Measurements from ENCODE around the gene RCC2.

The RCC2 gene

DNA sequence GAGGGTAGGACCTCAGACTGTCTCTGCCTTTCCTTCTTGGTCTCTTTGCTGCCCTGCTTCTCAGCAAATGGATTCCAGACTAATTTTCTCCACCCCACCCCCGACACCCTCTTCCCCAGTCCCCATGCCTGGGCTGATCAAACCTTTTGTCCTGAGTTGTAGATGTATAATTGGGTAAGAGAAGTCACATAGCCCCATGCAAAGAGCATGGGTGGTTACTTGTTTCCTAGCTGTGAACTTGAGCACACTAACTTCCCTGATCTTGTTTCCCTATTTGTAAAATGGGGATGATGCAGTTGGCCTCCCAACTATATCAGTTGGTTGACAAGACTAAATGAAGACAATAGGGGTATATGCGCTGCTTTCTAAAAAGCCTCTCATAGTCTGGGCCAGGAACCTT, 58.3 kb downstream of the RCC2 start:
- no peak for DNase-seq (ENCODE audit: low read depth in 2 of 3, low spot score in 2 of 3)

DNA sequence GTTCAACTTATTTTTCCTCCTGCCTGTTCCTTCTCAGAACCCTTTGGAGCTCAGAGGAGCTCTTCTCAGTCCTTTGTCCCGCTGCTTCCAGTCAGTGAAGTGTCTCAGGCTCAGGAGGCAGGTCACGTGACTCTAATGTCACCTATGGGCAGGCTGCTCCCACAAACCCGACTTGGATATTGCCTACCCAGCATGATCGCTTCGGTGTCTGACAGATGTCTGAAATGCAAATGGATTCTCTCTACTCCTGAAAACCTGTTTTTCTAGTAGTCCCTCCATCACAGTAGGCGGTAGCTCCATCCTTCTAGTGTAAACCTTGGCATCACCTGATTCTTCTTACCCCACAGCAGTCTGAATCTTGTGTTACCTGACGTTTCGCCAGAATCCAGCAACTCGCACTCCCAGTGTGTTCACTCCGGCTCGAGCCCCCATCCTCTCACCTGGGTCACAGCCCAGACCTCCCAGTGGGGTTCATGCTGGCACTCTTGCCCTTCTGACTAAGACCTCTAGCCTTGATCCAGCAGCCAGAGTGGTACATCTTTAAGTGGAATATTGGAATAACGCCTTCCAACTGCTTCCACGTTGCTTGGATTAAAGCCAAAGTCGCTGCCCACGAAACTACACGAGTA, 62.0 kb downstream of the RCC2 start:
- DNase-seq (ENCODE audit: low read depth in 2 of 3, low spot score in 2 of 3): no peak

DNA sequence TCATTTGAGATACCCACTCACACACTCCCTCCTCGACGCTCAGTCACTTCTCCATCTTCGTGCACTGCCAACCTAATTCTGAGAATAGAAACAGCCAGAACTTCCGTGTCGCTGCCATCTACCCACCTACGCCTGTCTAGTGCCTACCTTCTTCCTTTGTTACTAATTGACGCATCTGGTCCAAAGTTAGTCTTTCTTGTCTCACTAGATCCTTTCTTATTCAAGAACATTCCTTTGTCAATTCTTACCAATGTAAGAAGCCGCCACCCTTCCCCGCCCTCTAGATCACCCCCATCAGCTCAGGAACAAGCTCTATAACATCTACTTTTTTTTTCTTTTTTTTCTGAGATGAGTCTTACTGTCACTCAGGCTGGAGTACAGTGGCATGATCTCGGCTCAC, 63.8 kb downstream of the RCC2 start:
- no peak for DNase-seq (ENCODE audit: low read depth in 2 of 3, low spot score in 2 of 3)

DNA sequence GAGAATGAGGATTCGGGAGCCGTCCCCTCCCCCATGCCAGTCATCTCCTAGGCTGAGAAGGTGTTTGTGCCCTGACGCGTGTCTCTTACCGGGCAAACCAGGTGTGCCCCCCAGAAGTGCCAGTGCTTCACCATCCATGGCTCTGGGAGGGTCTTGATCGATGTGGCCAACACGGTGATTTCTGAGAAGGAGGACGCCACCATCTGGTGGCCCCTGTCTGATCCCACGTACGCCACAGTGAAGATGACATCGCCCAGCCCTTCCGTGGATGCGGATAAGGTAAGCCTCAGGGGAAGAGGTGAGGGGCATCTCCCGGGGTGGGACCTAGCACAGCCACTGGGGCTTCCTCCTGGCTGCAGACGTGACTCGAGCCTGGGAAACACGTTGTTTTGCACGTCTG, 66.5 kb downstream of the RCC2 start:
- DNase-seq (ENCODE audit: low read depth in 2 of 3, low spot score in 2 of 3): no peak

DNA sequence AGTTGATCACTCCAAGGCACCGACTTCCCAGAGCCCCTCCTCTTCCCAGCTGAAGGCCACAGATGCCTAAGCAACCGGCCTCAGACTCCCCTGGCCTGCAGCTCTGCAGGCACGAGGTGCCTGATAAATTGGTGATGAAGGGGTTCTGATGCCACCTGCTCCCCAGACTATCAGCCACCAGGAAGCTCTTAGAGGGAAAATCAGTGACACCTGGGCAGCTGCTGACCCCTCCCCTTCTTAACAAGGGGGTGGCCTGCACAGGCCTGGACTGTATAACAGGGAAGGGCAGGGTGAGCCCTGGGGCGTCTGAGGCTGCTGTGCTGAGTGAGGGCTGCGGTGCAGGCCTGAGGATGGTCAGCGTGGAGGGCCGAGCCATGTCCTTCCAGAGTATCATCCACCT, 67.6 kb downstream of the RCC2 start, which contains the start of gene PADI6:
PADI6 (plus strand) TSS at position 301 of the 400 bp plus-strand sequence; CDS start at position 351, 50 bp downstream.
- DNase-seq (ENCODE audit: low read depth in 2 of 3, low spot score in 2 of 3): no peak

DNA sequence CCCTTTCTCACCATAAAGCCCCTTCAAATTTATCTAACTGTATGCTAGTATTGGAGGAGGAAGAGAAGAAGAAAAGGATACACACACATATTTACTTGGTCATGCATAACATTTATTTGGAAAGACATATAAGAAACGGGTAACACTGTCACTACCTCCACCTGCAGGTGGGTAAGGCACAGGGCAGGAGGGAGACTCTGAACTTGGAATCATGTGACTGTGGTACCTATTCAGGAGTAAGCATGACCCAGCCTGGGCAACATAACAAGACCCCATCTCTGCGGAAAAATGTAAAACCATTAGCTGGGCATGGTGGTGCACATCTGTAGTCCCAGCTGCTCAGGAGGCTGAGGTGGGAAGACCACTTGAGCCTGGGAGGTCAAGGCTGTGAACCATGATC, 68.9 kb downstream of the RCC2 start:
- DNase-seq (ENCODE audit: low read depth in 2 of 3, low spot score in 2 of 3): no peak

DNA sequence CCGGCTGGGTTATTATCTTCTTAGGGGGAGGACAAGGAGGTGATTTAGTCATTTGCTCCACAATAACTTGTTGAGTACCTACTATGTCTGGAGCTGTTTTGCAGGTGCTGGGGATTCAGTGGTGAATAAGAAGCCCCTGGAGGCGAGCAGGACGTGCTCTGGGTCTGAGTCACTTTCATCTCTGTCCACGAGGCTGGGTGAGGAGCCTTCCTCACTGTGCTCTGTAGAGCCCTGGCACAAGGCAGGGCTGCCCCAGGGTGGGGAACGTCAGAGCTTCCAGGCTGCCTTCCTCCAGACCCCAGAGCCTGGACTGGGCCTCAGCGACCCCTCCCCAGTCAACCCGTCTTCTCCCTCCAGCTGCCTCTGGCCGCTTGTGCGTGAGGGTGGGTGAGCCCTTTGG, 70.0 kb downstream of the RCC2 start:
- DNase-seq (ENCODE audit: low read depth in 2 of 3, low spot score in 2 of 3): no peak

DNA sequence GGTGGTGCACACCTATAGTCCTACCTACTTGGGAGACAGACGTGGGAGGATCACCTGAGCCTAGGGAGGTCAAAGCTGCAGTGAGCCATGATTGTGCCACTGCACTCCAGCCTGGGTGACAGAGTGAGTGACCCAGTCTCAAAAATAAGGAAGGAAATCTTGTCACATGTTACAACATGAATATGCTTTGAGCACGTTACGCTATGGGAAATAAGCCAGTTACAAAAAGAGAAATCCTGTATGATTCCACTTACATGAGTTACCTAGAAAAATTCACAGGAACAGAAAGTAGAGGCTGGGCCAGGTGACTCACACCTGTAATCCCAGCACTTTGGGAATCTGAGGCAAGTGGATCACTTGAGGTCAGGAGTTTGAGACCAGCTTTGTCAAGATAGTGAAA, 74.2 kb downstream of the RCC2 start:
- DNase-seq (ENCODE audit: low read depth in 2 of 3, low spot score in 2 of 3): no peak

DNA sequence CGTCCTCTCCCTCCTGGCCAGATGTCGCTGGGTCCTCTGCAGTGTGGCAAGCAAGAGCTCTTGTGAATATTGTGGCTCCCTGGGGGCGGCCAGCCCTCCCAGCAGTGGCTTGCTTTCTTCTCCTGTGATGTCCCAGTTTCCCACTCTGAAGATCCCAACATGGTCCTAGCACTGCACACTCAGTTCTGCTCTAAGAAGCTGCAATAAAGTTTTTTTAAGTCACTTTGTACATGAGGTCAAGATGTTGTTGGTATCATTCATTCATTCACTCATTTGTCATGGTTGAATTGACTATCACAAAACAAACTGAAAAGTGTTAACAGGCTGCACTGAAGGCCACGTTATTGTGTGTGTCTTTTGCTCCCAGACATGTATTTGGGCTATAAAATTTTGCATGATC, 75.7 kb downstream of the RCC2 start:
- no peak for DNase-seq (ENCODE audit: low read depth in 2 of 3, low spot score in 2 of 3)

DNA sequence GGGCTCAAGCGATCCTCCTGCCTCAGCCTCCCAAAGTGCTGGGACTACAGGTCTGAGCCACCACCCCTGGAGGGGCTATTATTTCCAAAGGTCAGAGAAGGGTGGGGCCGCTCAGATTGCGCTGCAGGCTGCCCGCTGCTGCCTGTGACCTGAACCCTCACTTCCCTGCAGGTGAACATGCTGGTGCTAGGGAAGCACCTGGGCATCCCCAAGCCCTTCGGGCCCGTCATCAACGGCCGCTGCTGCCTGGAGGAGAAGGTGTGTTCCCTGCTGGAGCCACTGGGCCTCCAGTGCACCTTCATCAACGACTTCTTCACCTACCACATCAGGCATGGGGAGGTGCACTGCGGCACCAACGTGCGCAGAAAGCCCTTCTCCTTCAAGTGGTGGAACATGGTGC, 76.1 kb downstream of the RCC2 start:
- no peak for DNase-seq (ENCODE audit: low read depth in 2 of 3, low spot score in 2 of 3)

DNA sequence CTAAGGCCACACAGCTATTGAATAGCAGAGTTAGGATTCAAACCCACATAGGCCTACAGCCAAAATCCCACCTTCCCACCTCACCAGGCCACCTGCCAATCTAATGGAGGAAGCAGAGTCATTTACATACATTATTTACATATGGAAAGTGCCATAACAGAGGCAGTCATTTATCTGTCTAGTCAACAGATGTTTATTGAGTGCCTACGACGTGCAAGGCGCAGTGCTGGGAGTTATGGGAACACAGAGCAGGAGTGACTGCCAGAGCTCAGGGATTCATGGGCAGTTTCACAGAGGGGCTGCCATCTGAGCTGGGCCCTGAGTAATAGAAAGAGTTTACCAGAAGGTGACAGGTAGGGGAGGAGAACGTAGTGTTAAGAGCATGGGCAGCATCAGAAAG, 77.8 kb downstream of the RCC2 start:
- DNase-seq (ENCODE audit: low read depth in 2 of 3, low spot score in 2 of 3): no peak

DNA sequence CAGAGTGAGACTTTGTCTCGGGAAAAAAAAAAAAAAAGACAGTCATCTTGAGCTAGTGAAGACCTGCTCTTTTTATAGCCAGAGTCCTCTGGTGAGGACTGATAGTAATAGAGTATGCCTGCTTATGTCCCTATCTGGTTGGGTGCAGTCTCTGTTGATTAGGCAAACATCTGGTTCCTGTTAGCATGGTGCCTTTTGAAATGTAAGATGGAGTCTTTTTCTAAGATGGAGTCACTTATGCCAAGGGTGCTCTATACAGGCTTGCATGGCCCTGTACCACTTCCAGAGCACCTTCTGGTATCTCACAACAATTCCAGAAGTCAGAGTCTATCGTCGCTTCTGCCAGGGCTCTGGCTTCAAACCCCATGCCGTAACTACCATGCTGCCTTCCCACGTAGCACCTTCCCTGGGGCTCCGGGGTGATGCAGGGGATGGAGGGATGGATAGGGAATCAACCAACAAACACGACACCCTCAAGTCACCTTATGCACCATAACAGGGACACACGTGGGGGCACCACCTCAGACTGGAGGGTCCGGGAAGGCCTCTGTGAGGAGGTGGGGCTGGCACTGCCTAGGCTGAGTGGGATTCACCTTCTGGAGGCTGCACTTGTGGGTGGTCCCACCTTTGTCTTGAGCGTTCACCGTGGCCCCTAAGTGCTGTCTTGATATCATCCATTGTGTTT, 79.1 kb downstream of the RCC2 start:
- DNase-seq (ENCODE audit: low read depth in 2 of 3, low spot score in 2 of 3): no peak

DNA sequence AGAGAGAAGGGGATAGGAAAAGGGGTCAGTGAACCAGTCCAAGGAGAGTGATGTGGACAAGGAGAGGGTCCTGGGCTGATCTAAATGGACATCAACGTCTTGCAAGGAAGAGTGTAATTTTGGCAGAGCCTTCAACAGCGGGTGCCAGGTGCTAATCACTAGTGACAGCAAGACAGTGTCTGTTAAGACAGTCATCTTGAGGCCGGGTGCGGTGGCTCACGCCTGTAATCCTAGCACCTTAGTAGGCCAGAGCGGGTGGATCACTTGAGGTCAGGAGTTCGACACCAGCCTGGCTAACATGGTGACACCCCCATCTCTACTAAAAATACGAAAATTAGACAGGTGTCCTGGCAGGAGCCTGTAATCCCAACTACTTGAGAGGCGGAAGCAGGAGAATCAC, 79.7 kb downstream of the RCC2 start:
- no peak for DNase-seq (ENCODE audit: low read depth in 2 of 3, low spot score in 2 of 3)

DNA sequence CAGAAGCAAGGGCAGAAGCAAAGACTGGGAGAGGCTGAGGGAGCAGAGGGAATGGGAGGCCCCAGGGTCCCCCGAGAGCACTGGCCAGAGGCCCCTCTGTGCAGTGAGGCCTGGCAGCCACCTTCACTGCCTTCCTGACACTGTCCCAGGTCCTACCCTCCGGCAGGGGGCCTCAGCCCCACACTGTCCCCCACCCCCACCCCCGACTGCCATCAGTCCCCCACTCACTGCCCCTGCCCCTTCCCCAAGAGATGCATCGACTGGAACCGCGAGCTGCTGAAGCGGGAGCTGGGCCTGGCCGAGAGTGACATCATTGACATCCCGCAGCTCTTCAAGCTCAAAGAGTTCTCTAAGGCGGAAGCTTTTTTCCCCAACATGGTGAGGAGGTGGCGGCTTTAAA, 80.4 kb downstream of the RCC2 start:
- no peak for DNase-seq (ENCODE audit: low read depth in 2 of 3, low spot score in 2 of 3)

DNA sequence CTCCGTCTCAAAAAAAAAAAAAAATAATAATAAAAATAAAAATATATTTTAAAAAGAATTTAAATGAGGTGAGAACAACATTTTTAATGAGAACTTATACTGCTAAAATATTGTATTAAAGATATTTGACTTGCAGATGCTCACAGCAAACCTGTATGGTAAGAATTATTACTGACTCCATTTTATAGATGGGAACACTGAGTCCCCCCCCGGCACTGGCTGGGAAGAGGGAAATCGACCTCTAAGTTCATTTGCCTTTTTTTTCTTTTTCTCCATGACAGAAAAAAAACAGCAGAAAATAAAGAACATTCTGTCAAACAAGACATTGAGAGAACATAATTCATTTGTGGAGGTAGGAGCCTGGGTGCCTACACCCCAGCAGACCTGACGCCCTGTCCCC, 80.9 kb downstream of the RCC2 start:
- no peak for DNase-seq (ENCODE audit: low read depth in 2 of 3, low spot score in 2 of 3)
